Natural killer cell (primary cell): Measurements from ENCODE around the gene PKHD1. TPM values are rescaled to one million over a fixed set of nuclear protein-coding genes. Genes with fewer than 3 reads are reported as not detected.
"Not testable (repeated sequence)": the region's sequence is repeated elsewhere in the genome, so short reads cannot be mapped to it uniquely, and the experiment has no call there.

Experiments used
- ATAC-seq, 3 donors: fragments of 150-1000 bp in 2 of 3; fragments of 200-7000 bp in 1 of 3; cut with Tn5 transposase; 1 replicate in 1 of 3; 2 replicates in 2 of 3; pipeline ENCODE4 v1.10.0; 2021; ENCODE audit warnings: mild to moderate bottlenecking in 2 of 3, moderate library complexity in 2 of 3
- DNase-seq, 2 donors: peaks; one replicate each; pipeline versions ENCODE4 v3.0.0 to v3.0.0-alpha.2; 2013 to 2021; ENCODE audit warnings: mixed read lengths in 1 of 2
- H3K27ac ChIP-seq: one replicate; pipeline ENCODE4 v1.5.1; 2013; ENCODE audit warnings: mild to moderate bottlenecking, low read length
- H3K27me3 ChIP-seq: one replicate; pipeline ENCODE4 v1.6.1; 2013; ENCODE audit warnings: low read length; ENCODE audit not compliant: control insufficient read depth, insufficient read depth
- H3K36me3 ChIP-seq: one replicate; pipeline ENCODE4 v1.6.1; 2013; ENCODE audit warnings: low read length; ENCODE audit not compliant: control insufficient read depth, insufficient read depth
- H3K4me1 ChIP-seq: one replicate; pipeline ENCODE4 v1.6.1; 2013; ENCODE audit warnings: low read length; ENCODE audit not compliant: control insufficient read depth, insufficient read depth
- H3K4me3 ChIP-seq: one replicate; pipeline ENCODE4 v1.5.1; 2013; ENCODE audit warnings: low read length
- H3K9me3 ChIP-seq: one replicate; pipeline ENCODE4 v1.6.1; 2013; ENCODE audit warnings: low read length; ENCODE audit not compliant: control insufficient read depth, insufficient read depth
- H3K27ac Mint-ChIP-seq, 2 donors: one replicate each; pipeline ENCODE4 v1.8.0; 2022; ENCODE audit warnings: mild to moderate bottlenecking in 2 of 2, mixed read lengths in 2 of 2, moderate library complexity in 1 of 2
- H3K27me3 Mint-ChIP-seq, 2 donors: one replicate each; pipeline ENCODE4 v1.8.0; 2022; ENCODE audit warnings: low read depth in 2 of 2, mixed read lengths in 2 of 2
- H3K36me3 Mint-ChIP-seq: one replicate; pipeline ENCODE4 v1.8.0; 2022; ENCODE audit warnings: mixed read lengths
- H3K4me1 Mint-ChIP-seq, 2 donors: one replicate each; pipeline ENCODE4 v1.8.0; 2022; ENCODE audit warnings: mixed read lengths in 2 of 2
- H3K4me3 Mint-ChIP-seq: one replicate; pipeline ENCODE4 v1.8.0; 2022; ENCODE audit warnings: mild to moderate bottlenecking, moderate library complexity, mixed read lengths
- H3K9me3 Mint-ChIP-seq, 2 donors: one replicate each; pipeline ENCODE4 v1.8.0; 2022; ENCODE audit warnings: mixed read lengths in 2 of 2
- CTCF ChIP-seq: fragments of 200-600 bp; IDR thresholded peaks from one replicate; pipeline ENCODE4 v1.8.0; 2022; ENCODE audit warnings: antibody characterized with exemption
- WGBS: methylation state at CpG from one replicate; pipeline ENCODE4 v1.1.7; 2013; ENCODE audit warnings: missing lambda C conversion rate; ENCODE audit not compliant: insufficient coverage; 5-methylcytosine and 5-hydroxymethylcytosine counted together
- intact Hi-C: fragments of 100-400 bp; cut with micrococcal nuclease; formaldehyde crosslinking; loops from one replicate; pipeline ENCODE4 v1.14.2; 2022
- total RNA-seq, 4 donors: library from RNA; stranded (reverse); fragments of 120-200 nt in 1 of 4; gene quantifications; one replicate each; pipeline versions ENCODE4 v1.2.3 to v1.2.4, GENCODE V29; 2013 to 2022

The PKHD1 gene
- total RNA-seq, 3 donors from 2014 or later (not counting 1 experiment from before 2014, with no cell fraction given): not detected

- no peak for ATAC-seq
- Mint-ChIP-seq H3K27ac (no peak overlapping the region), H3K4me3 (no peak overlapping the region), H3K27me3 (peaks cover 0 to 2% of the 10 kb centered on the region in 2 donors), H3K36me3 (no peaks in the 10 kb centered on the region), H3K4me1 (no peaks in the 10 kb centered on the region), H3K9me3 (no peaks in the 10 kb centered on the region)
- Histone ChIP-seq H3K4me3 (no peak overlapping the region), H3K27me3 (no peaks in the 10 kb centered on the region), H3K9me3 (no peaks in the 10 kb centered on the region), H3K36me3 (no peaks in the 10 kb centered on the region), H3K27ac (no peak overlapping the region), H3K4me1 (no peaks in the 10 kb centered on the region)
- intact Hi-C loops: no loop called here
- 85% methylated on average over 5 of the region's 5 CpGs for WGBS
- no peak for TF ChIP-seq CTCF
- DNase-seq: no peak
These were observed 157.4 kb downstream of the PKHD1 start for GRCh38 chr6:51929934-51930574.

GRCh38 chr6:51928320-51928719 lies 159.1 kb downstream of the PKHD1 start:
- no peak for ATAC-seq
- Histone ChIP-seq H3K27me3 (no peaks in the 10 kb centered on the region), H3K4me3 (no peak overlapping the region), H3K4me1 (no peaks in the 10 kb centered on the region), H3K36me3 (no peaks in the 10 kb centered on the region), H3K9me3 (no peaks in the 10 kb centered on the region), H3K27ac (no peak overlapping the region)
- Mint-ChIP-seq H3K27me3 (peaks cover 0 to 2% of the 10 kb centered on the region in 2 donors), H3K36me3 (no peaks in the 10 kb centered on the region), H3K4me1 (no peaks in the 10 kb centered on the region), H3K4me3 (no peak overlapping the region), H3K27ac (no peak overlapping the region), H3K9me3 (no peaks in the 10 kb centered on the region)
- 59% methylated on average over 3 of the region's 3 CpGs for WGBS
- DNase-seq: no peak
- TF ChIP-seq CTCF: no peak
- intact Hi-C loops: no loop called here

GRCh38 chr6:51927450-51927849 lies 160.0 kb downstream of the PKHD1 start:
- Mint-ChIP-seq H3K36me3 (no peaks in the 10 kb centered on the region), H3K9me3 (no peaks in the 10 kb centered on the region), H3K4me1 (no peaks in the 10 kb centered on the region), H3K27me3 (peaks cover 0 to 2% of the 10 kb centered on the region in 2 donors), H3K27ac (no peak overlapping the region), H3K4me3 (no peak overlapping the region)
- H3K27me3 ChIP-seq: no peaks in the 10 kb centered on the region
- H3K9me3 ChIP-seq: no peaks in the 10 kb centered on the region
- no peaks in the 10 kb centered on the region for H3K4me1 ChIP-seq
- DNase-seq (no peak), ATAC-seq (no peak)
- H3K4me3 ChIP-seq: no peak overlapping the region
- TF ChIP-seq CTCF: no peak
- intact Hi-C loops: no loop called here
- H3K36me3 ChIP-seq: no peaks in the 10 kb centered on the region
- no peak overlapping the region for H3K27ac ChIP-seq
- WGBS: 60% methylated on average over 1 of the region's 1 CpG

GRCh38 chr6:51926125-51926524 lies 161.3 kb downstream of the PKHD1 start:
- H3K4me3 Mint-ChIP-seq: no peak overlapping the region
- Histone ChIP-seq H3K4me1 (no peaks in the 10 kb centered on the region), H3K27me3 (no peaks in the 10 kb centered on the region), H3K4me3 (no peak overlapping the region), H3K27ac (no peak overlapping the region), H3K9me3 (no peaks in the 10 kb centered on the region), H3K36me3 (no peaks in the 10 kb centered on the region)
- H3K4me1 Mint-ChIP-seq: no peaks in the 10 kb centered on the region
- no peaks in the 10 kb centered on the region for H3K36me3 Mint-ChIP-seq
- 83% methylated on average over 4 of the region's 5 CpGs for WGBS
- DNase-seq: no peak
- intact Hi-C loops: no loop called here
- no peak overlapping the region for H3K27ac Mint-ChIP-seq
- H3K27me3 Mint-ChIP-seq: peaks cover 0 to 2% of the 10 kb centered on the region in 2 donors
- ATAC-seq: no peak
- TF ChIP-seq CTCF: no peak
- H3K9me3 Mint-ChIP-seq: peaks cover 2 to 3% of the 10 kb centered on the region in 2 donors

GRCh38 chr6:51922479-51922878 lies 164.9 kb downstream of the PKHD1 start:
- DNase-seq, H3K9me3 Mint-ChIP-seq, H3K27ac Mint-ChIP-seq, intact Hi-C loops, H3K4me1 Mint-ChIP-seq, H3K27ac ChIP-seq, H3K36me3 Mint-ChIP-seq, ATAC-seq, H3K4me3 Mint-ChIP-seq, H3K4me3 ChIP-seq, H3K27me3 ChIP-seq, H3K9me3 ChIP-seq, H3K36me3 ChIP-seq, H3K27me3 Mint-ChIP-seq, H3K4me1 ChIP-seq: not testable (repeated sequence)
- 92% methylated on average over 9 of the region's 9 CpGs for WGBS
